RPMI8226 (cell line): ENCODE data around the gene ISLR2.
A peak's percentile ranks its signal among the peaks of the same experiment; 100 is the strongest.

ENCODE experiments used
- DNase-seq: peaks from one replicate; pipeline ENCODE4 v3.0.0-alpha.2; 2015

The ISLR2 gene

GRCh38 chr15:74178326-74179100 is 48.1 kb downstream of the ISLR2 start:
- no peak for DNase-seq

GRCh38 chr15:74179101-74179841 is 48.9 kb downstream of the ISLR2 start:
- DNase-seq, result no peak

GRCh38 chr15:74179983-74180880 is 49.8 kb downstream of the ISLR2 start:
- DNase-seq, result no peak

GRCh38 chr15:74180881-74181602 is 50.7 kb downstream of the ISLR2 start:
- DNase-seq, result peak; percentile 37

- DNase-seq, result no peak
These were observed 51.7 kb downstream of the ISLR2 start for GRCh38 chr15:74182131-74182530.

- no peak for DNase-seq
These were observed 54.3 kb downstream of the ISLR2 start for GRCh38 chr15:74184582-74185091.

GRCh38 chr15:74185710-74186348 is 55.4 kb downstream of the ISLR2 start:
- no peak for DNase-seq
